A549 (cell line): Measurements from ENCODE around the gene HOXD11. TPM values are rescaled to one million over a fixed set of nuclear protein-coding genes. Genes with fewer than 3 reads are reported as not detected.

Source experiments
- ATAC-seq, 2 experiments: fragments of 200-7000 bp in 1 of 2; fragments of >200 bp in 1 of 2; cut with Nextera tagmentation in 1 of 2; cut with Tn5 transposase in 1 of 2; 3 replicates each; pipeline versions ENCODE4 v1.8.0 to v1.9.1; 2018 to 2020; ENCODE audit warnings: mild to moderate bottlenecking in 1 of 2, moderate library complexity in 1 of 2
- CTCF ChIA-PET: fragments of 300-600 bp; sonication (Branson Sonifier 250); formaldehyde crosslinking; extraction: SDS; loops from one replicate; lab custom pipeline; 2021; ENCODE audit warnings: antibody characterized with exemption, inconsistent platforms; lab: Yijun Ruan, JAX
- POLR2A ChIA-PET: fragments of 350-600 bp; formaldehyde crosslinking; extraction: SDS; loops from one replicate; lab custom pipeline; 2021; ENCODE audit warnings: antibody characterized with exemption, inconsistent platforms; lab: Yijun Ruan, JAX
- DNase-seq, 2 experiments: peaks; one replicate each; pipeline versions ENCODE4 v3.0.0 to v3.0.0-alpha.2; 2011 to 2016; ENCODE audit warnings: low read depth in 1 of 2, low spot score in 1 of 2
- FAIRE-seq: peaks from 2 replicates; lab custom pipeline; 2011; peaks lifted over from hg19 to GRCh38; lab: Jason Lieb, UNC
- H3K27ac ChIP-seq, 2 experiments: fragments of >200 bp; sonication (Bioruptor Twin); formaldehyde crosslinking; 3 replicates each; pipeline ENCODE4 v1.5.1; 2016 to 2017
- H3K4me1 ChIP-seq: fragments of >200 bp; sonication (Bioruptor Twin); formaldehyde crosslinking; 3 replicates; pipeline ENCODE4 v1.6.1; 2016
- H3K4me2 ChIP-seq: fragments of >200 bp; sonication (Bioruptor Twin); formaldehyde crosslinking; 3 replicates; pipeline ENCODE4 v1.6.1; 2016
- H3K4me3 ChIP-seq: fragments of >200 bp; sonication (Bioruptor Twin); formaldehyde crosslinking; 3 replicates; pipeline ENCODE4 v1.5.1; 2016
- H3K9me3 ChIP-seq: fragments of >200 bp; sonication (Bioruptor Twin); formaldehyde crosslinking; 3 replicates; pipeline ENCODE4 v1.6.1; 2016
- BCL3 ChIP-seq: fragments of >200 bp; sonication (Bioruptor Twin); formaldehyde crosslinking; IDR thresholded peaks from 3 replicates; pipeline ENCODE4 v1.6.1; 2016
- BHLHE40 ChIP-seq: IDR thresholded peaks from 2 replicates; pipeline ENCODE4 v1.6.1; 2012; ENCODE audit warnings: low read depth, low read length, inconsistent platforms
- CBX2 ChIP-seq: fragments of 200-600 bp; sonication (generic); IDR thresholded peaks from 2 replicates; pipeline ENCODE4 v1.6.1; 2016; ENCODE audit warnings: low read depth, mild to moderate bottlenecking, borderline replicate concordance
- CBX8 ChIP-seq: fragments of 200-600 bp; sonication (generic); IDR thresholded peaks from 2 replicates; pipeline ENCODE4 v1.6.1; 2016
- CEBPB ChIP-seq, 2 experiments: fragments of >200 bp in 1 of 2; sonication (Bioruptor Twin) in 1 of 2; formaldehyde crosslinking in 1 of 2; IDR thresholded peaks; 2 replicates each; pipeline ENCODE4 v1.6.1; 2012 to 2016
- CTCF ChIP-seq: fragments of >200 bp; sonication (Bioruptor Twin); formaldehyde crosslinking; IDR thresholded peaks from 3 replicates; pipeline ENCODE4 v1.5.1; 2016
- FOSB ChIP-seq: fragments of 250-450 bp; sonication (Bioruptor Pico); IDR thresholded peaks from 2 replicates; pipeline ENCODE4 v1.5.0; 2020; ENCODE audit warnings: mild to moderate bottlenecking, moderate library complexity
- FOXS1 ChIP-seq: fragments of 250-450 bp; sonication (Bioruptor Pico); IDR thresholded peaks from 2 replicates; pipeline ENCODE4 v1.5.0; 2020; ENCODE audit warnings: mild to moderate bottlenecking, moderate library complexity
- GATA3 ChIP-seq: IDR thresholded peaks from 2 replicates; pipeline ENCODE4 v1.6.1; 2012; ENCODE audit warnings: borderline replicate concordance
- HEYL ChIP-seq: fragments of 250-450 bp; sonication (Bioruptor Pico); IDR thresholded peaks from 2 replicates; pipeline ENCODE4 v1.8.0; 2021; ENCODE audit warnings: mild to moderate bottlenecking, moderate library complexity
- HOXB13 ChIP-seq: fragments of 250-450 bp; sonication (Bioruptor Pico); IDR thresholded peaks from 2 replicates; pipeline ENCODE4 v1.5.0; 2020; ENCODE audit warnings: low read depth, mild to moderate bottlenecking, moderate library complexity
- JUN ChIP-seq, 2 experiments: fragments of >200 bp; sonication (Bioruptor Twin); formaldehyde crosslinking; IDR thresholded peaks; 2 replicates in 1 of 2; 3 replicates in 1 of 2; pipeline ENCODE4 v1.6.1; 2016 to 2017
- NPAS2 ChIP-seq: fragments of 250-450 bp; sonication (Bioruptor Pico); IDR thresholded peaks from 2 replicates; pipeline ENCODE4 v1.8.0; 2022; ENCODE audit warnings: mild to moderate bottlenecking, moderate library complexity, borderline replicate concordance
- PHF8 ChIP-seq: fragments of 200-600 bp; sonication (generic); IDR thresholded peaks from 2 replicates; pipeline ENCODE4 v1.6.1; 2016; ENCODE audit warnings: low read depth, mild to moderate bottlenecking, antibody characterized with exemption, moderate library complexity, borderline replicate concordance
- POLR2AphosphoS2 ChIP-seq: conservative IDR thresholded peaks from 2 replicates; pipeline ENCODE4 v1.6.1; 2012; ENCODE audit warnings: low read length, improper control_type of control experiment, inconsistent platforms
- RAD21 ChIP-seq, 2 experiments: fragments of >200 bp in 1 of 2; sonication (Bioruptor Twin) in 1 of 2; formaldehyde crosslinking in 1 of 2; IDR thresholded peaks in 1 of 2; conservative IDR thresholded peaks in 1 of 2; 2 replicates in 1 of 2; 3 replicates in 1 of 2; pipeline ENCODE4 v1.6.1; 2012 to 2018; ENCODE audit warnings: inconsistent platforms in 1 of 2
- RCOR1 ChIP-seq: fragments of 150-350 bp; IDR thresholded peaks from 2 replicates; pipeline ENCODE4 v1.6.1; 2014; ENCODE audit warnings: antibody characterized with exemption, low read length, low read depth
- RNF2 ChIP-seq: fragments of 200-600 bp; sonication (generic); IDR thresholded peaks from 2 replicates; pipeline ENCODE4 v1.6.1; 2016; ENCODE audit warnings: low read depth, mild to moderate bottlenecking, antibody characterized with exemption, moderate library complexity, borderline replicate concordance
- SREBF2 ChIP-seq: fragments of 450-650 bp; IDR thresholded peaks from 2 replicates; pipeline ENCODE4 v1.6.1; 2014; ENCODE audit warnings: mild to moderate bottlenecking, moderate library complexity
- ZNF302 ChIP-seq: fragments of 250-450 bp; sonication (Bioruptor Pico); IDR thresholded peaks from 2 replicates; pipeline ENCODE4 v1.9.0; 2021; ENCODE audit warnings: inconsistent platforms, mild to moderate bottlenecking, moderate library complexity
- WGBS: methylation state at CpG from one replicate; pipeline ENCODE4 v1.1.6; 2017; ENCODE audit errors: missing lambda C conversion rate; 5-methylcytosine and 5-hydroxymethylcytosine counted together
- polyA plus RNA-seq, 4 experiments: library from polyadenylated mRNA; depleted of rRNA in 3 of 4; stranded (reverse); fragments of >200 nt; fragmentation: RNase III in 1 of 4; extraction: RNeasy Plus Mini Kit Qiagen cat#74134 plus additional on column Dnase treatment in 1 of 4; gene quantifications; 2 replicates in 3 of 4; 3 replicates in 1 of 4; pipeline ENCODE4 v1.2.3, GENCODE V29; 2011 to 2017
- TF ChIP-seq, protein P1 (sequence below): fragments of >200 bp; sonication (Bioruptor Twin); formaldehyde crosslinking; IDR thresholded peaks from 2 replicates; pipeline ENCODE4 v1.6.1; 2016
- TF ChIP-seq, protein P2 (sequence below): IDR thresholded peaks from 2 replicates; pipeline ENCODE4 v1.6.1; 2012

HOXD11 gene
- polyA plus RNA-seq, 2 of the 4 experiments (the other 2 are of a cell fraction) = 2.6 to 4.8 TPM

GRCh38 chr2:176145085-176145969 is 38.2 kb downstream of the HOXD11 start:
- Histone ChIP-seq H3K4me1 (no peaks in the 10 kb centered on the region), H3K4me3 (no peak overlapping the region), H3K9me3 (no peaks in the 10 kb centered on the region), H3K4me2 (no peak overlapping the region), H3K27ac (no peak overlapping the region)
- 52% methylated on average over 4 of the region's 4 CpGs for WGBS
- no peak for FAIRE-seq
- POLR2A ChIA-PET = no interaction called here
- TF ChIP-seq JUN (IDR thresholded peaks at IDR 0.05) = no peak
- TF ChIP-seq, protein P1, sequence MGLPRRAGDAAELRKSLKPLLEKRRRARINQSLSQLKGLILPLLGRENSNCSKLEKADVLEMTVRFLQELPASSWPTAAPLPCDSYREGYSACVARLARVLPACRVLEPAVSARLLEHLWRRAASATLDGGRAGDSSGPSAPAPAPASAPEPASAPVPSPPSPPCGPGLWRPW = no peak
- TF ChIP-seq FOSB = no peak
- no peak for TF ChIP-seq POLR2AphosphoS2
- no peak for DNase-seq
- CTCF ChIA-PET = interaction anchor here (0.8 to 11.6 kb wide), 5 partner anchors 308 to 1003 kb away, joined by 3 to 196 read pairs (median 26); no protein-coding TSS in a partner anchor
- ATAC-seq = no peak

DNA sequence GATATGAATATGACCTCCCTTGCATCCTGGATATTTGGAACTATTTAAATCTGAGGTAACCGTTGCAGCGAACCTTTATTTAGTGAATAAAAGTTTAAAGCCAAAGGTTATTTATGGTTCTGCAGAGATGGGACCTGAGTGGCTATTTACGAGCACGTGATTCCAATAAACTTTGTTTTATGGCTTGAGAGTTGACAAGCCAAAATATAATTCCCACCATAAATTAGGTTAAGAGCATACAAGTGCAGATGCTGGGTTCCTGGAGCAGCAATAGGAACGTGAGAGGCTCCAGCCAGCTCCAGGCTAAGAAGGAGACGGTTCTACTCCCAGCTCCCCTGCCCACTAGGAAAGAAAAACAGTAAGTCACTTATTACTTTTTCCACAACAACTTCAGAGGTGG is 39.0 kb downstream of the HOXD11 start:
- no peak for ATAC-seq
- no peak for DNase-seq
- ChIA-PET POLR2A (no interaction called here), CTCF (interaction anchor here (1.2 to 11.6 kb wide), 3 partner anchors 309 to 507 kb away, joined by 5 to 196 read pairs (median 5); no protein-coding TSS in a partner anchor)
- no peak overlapping the region for H3K4me2 ChIP-seq
- 70% methylated on average over 6 of the region's 6 CpGs for WGBS
- no peak for FAIRE-seq
- no peaks in the 10 kb centered on the region for H3K9me3 ChIP-seq
- no peaks in the 10 kb centered on the region for H3K4me1 ChIP-seq
- no peak for TF ChIP-seq RCOR1
- no peak for TF ChIP-seq CTCF
- no peak for TF ChIP-seq SREBF2
- no peak for TF ChIP-seq NPAS2 (CRISPR knock-in tag)
- no peak for TF ChIP-seq HEYL (CRISPR knock-in tag)
- no peak overlapping the region for H3K27ac ChIP-seq
- H3K4me3 ChIP-seq = no peak overlapping the region

DNA sequence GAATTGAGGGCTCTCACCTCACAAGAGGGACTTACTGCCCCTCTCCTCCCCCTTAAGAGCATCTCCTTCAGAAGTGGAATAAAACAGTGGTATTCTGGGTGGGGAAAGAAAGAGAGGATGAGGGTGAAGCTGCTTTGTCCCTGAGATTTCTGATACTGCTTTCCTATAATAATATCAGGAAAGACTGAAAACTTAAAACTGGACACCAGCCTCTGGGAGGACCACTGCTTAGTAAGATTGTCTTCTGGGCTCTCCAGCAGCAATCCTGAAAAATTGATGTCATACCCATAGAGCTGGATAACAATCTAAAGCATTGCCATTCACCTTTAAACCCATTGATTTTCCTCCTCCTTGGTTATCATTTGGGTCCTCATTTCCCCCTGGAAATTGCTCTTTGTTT is 39.6 kb downstream of the HOXD11 start:
- Histone ChIP-seq H3K4me1 (no peaks in the 10 kb centered on the region), H3K9me3 (no peaks in the 10 kb centered on the region), H3K4me3 (no peak overlapping the region), H3K27ac (no peak overlapping the region), H3K4me2 (no peak overlapping the region)
- ChIA-PET POLR2A (no interaction called here), CTCF (interaction anchor here (1.2 to 11.6 kb wide), 3 partner anchors 308 to 507 kb away, joined by 5 to 196 read pairs (median 5); no protein-coding TSS in a partner anchor)
- ATAC-seq = no peak
- TF ChIP-seq RAD21 (conservative IDR thresholded peaks at IDR 0.05 in 1 of 2, IDR thresholded peaks at IDR 0.05 in 1 of 2) (no peak), CEBPB (IDR thresholded peaks at IDR 0.05) (no peak), CTCF (no peak), CBX2 (no peak), BHLHE40 (no peak), FOSB (no peak), SREBF2 (no peak), GATA3 (no peak), PHF8 (no peak), ZNF302 (CRISPR knock-in tag) (no peak), FOXS1 (CRISPR knock-in tag) (no peak), RNF2 (no peak), POLR2AphosphoS2 (no peak), CBX8 (no peak), JUN (IDR thresholded peaks at IDR 0.05) (no peak), HOXB13 (CRISPR knock-in tag) (no peak), BCL3 (no peak)
- TF ChIP-seq, protein P2, sequence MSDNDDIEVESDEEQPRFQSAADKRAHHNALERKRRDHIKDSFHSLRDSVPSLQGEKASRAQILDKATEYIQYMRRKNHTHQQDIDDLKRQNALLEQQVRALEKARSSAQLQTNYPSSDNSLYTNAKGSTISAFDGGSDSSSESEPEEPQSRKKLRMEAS = no peak
- no peak for FAIRE-seq
- no peak for DNase-seq
